Sigmoid colon (tissue), 7 donors: ENCODE data around the gene PUS7. TPM values are rescaled to one million over a fixed set of nuclear protein-coding genes. Genes with fewer than 3 reads are reported as not detected.
A peak's percentile ranks its signal among the peaks of the same experiment; 100 is the strongest.
"Not testable (repeated sequence)": the region's sequence is repeated elsewhere in the genome, so short reads cannot be mapped to it uniquely, and the experiment has no call there.

Experiments used
- DNase-seq: peaks from one replicate; pipeline ENCODE4 v3.0.0-alpha.2; 2019
- H3K27ac ChIP-seq, 4 donors: fragments of 200-600 bp; sonication (generic); one replicate each; pipeline ENCODE4 v1.5.1; 2016 to 2019; ENCODE audit warnings: mild to moderate bottlenecking in 1 of 4
- H3K27me3 ChIP-seq, 3 donors: fragments of 200-600 bp; sonication (generic); one replicate each; pipeline ENCODE4 v1.5.1; 2019; ENCODE audit warnings: mild to moderate bottlenecking in 1 of 3
- H3K36me3 ChIP-seq, 4 donors: fragments of 200-600 bp; sonication (generic); one replicate each; pipeline ENCODE4 v1.5.1; 2016 to 2019
- H3K4me1 ChIP-seq, 4 donors: fragments of 200-600 bp; sonication (generic); one replicate each; pipeline ENCODE4 v1.5.1; 2017 to 2019
- H3K4me3 ChIP-seq, 4 donors: fragments of 200-600 bp; sonication (generic); one replicate each; pipeline ENCODE4 v1.5.1; 2017 to 2019; ENCODE audit warnings: mild to moderate bottlenecking in 2 of 4, moderate library complexity in 1 of 4
- H3K9me3 ChIP-seq, 4 donors: fragments of 200-600 bp in 3 of 4; sonication (generic) in 3 of 4; one replicate each; pipeline versions ENCODE4 v1.5.1 to v1.6.1; 2013 to 2019
- EP300 ChIP-seq, 4 donors: sonication (generic); formaldehyde crosslinking; IDR thresholded peaks; one replicate each; pipeline ENCODE4 v1.6.1; 2017; ENCODE audit warnings: antibody characterized with exemption in 4 of 4
- POLR2A ChIP-seq, 2 donors: fragments of 450-650 bp; IDR thresholded peaks; one replicate each; pipeline ENCODE4 v1.6.1; 2016; ENCODE audit warnings: antibody characterized with exemption in 2 of 2, mild to moderate bottlenecking in 2 of 2, moderate library complexity in 2 of 2
- POLR2AphosphoS5 ChIP-seq, 4 donors: sonication (generic); formaldehyde crosslinking; IDR thresholded peaks; one replicate each; pipeline ENCODE4 v1.6.1; 2017; ENCODE audit warnings: antibody characterized with exemption in 4 of 4
- WGBS, 2 donors: extraction: QIAGEN DNeasy Blood & Tissue Kit; methylation state at CpG; one replicate each; pipeline ENCODE4 v1.1.7; 2013; 5-methylcytosine and 5-hydroxymethylcytosine counted together
- intact Hi-C: fragments of 100-400 bp; cut with DNase I; formaldehyde crosslinking; loops from one replicate; pipeline ENCODE4 v1.15.1; 2023
- polyA plus RNA-seq, 3 donors: library from polyadenylated mRNA; stranded (reverse); fragments of 200-250 nt; gene quantifications; one replicate each; pipeline ENCODE4 v1.2.3, GENCODE V29; 2013
- total RNA-seq, 4 donors: library from RNA; depleted of rRNA; stranded (reverse); fragments of >200 nt; gene quantifications; one replicate each; pipeline ENCODE4 v1.1.0, GENCODE V29; 2016
- TF ChIP-seq, protein P1 (sequence below), 4 experiments: fragments of 450-650 bp in 3 of 4; fragments of 200-600 bp in 1 of 4; IDR thresholded peaks; one replicate each; pipeline ENCODE4 v1.5.1; 2016 to 2019; ENCODE audit warnings: antibody characterized with exemption in 4 of 4, mild to moderate bottlenecking in 3 of 4, moderate library complexity in 2 of 4
- donor health status: healthy with polysubstance abuse.
- donor health status: Bipolar disorder and iron deficiency.
- donor health status: healthy.

PUS7 gene
- total and polyA plus RNA-seq, 7 donors: 1.6 to 9.1 (median 6.1) TPM

DNA sequence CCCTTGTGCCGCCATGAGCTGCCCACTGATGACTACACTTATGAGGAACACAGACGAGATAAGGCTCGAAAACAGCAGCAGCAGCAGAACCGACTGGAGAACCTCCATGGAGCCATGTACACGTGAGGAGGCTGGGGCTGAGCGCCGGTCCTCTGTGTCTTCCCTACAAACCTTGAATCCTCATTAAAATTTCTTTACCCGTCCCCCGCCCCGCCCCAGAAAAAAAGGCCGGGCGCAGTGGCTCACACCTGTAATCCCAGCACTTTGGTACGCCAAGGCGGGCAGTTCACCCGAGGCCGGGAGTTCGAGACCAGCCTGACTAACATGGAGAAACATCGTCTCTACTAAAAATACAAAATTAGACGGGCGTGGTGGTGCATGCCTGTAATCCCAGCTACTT, 8.5 kb upstream of the PUS7 start:
- no peaks in the 10 kb centered on the region for H3K9me3 ChIP-seq
- no peak overlapping the region for H3K27ac ChIP-seq
- intact Hi-C loops: no loop called here
- 97% methylated on average over 20 of the region's 20 CpGs for WGBS, 2 donors
- H3K27me3 ChIP-seq: no peaks in the 10 kb centered on the region
- TF ChIP-seq, protein P1, sequence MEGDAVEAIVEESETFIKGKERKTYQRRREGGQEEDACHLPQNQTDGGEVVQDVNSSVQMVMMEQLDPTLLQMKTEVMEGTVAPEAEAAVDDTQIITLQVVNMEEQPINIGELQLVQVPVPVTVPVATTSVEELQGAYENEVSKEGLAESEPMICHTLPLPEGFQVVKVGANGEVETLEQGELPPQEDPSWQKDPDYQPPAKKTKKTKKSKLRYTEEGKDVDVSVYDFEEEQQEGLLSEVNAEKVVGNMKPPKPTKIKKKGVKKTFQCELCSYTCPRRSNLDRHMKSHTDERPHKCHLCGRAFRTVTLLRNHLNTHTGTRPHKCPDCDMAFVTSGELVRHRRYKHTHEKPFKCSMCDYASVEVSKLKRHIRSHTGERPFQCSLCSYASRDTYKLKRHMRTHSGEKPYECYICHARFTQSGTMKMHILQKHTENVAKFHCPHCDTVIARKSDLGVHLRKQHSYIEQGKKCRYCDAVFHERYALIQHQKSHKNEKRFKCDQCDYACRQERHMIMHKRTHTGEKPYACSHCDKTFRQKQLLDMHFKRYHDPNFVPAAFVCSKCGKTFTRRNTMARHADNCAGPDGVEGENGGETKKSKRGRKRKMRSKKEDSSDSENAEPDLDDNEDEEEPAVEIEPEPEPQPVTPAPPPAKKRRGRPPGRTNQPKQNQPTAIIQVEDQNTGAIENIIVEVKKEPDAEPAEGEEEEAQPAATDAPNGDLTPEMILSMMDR (IDR thresholded peaks at IDR 0.05): no peak
- TF ChIP-seq POLR2A (IDR thresholded peaks at IDR 0.05) (no peak), EP300 (IDR thresholded peaks at IDR 0.05) (no peak), POLR2AphosphoS5 (IDR thresholded peaks at IDR 0.05) (no peak)
- peaks cover 0 to 2% (median 0%) of the 10 kb centered on the region in 4 donors for H3K36me3 ChIP-seq
- peaks cover 0 to 27% (median 19%) of the 10 kb centered on the region in 4 donors for H3K4me1 ChIP-seq
- H3K4me3 ChIP-seq: no peak overlapping the region
- DNase-seq: no peak

DNA sequence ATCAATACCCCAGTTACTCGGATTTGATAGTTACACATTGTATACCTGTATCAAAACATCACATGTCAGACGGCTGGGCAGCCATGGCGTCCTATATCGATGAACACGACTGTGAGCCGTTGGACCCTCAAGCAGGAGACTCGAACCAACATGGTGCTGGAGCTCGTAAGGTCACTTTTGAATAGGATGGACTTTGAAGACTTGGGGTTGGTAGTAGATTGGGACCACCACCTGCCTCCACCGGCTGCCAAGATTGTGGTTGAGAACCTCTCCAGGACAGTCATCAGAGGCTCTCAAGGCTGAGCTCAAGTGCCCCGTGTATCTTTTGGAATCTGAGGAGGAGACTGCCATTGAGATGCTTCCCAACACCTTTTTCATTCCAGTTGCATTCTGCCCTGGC, 8.1 kb upstream of the PUS7 start:
- Histone ChIP-seq H3K9me3 (no peaks in the 10 kb centered on the region), H3K4me1 (peaks cover 0 to 27% (median 19%) of the 10 kb centered on the region in 4 donors), H3K4me3 (no peak overlapping the region), H3K36me3 (no peaks in the 10 kb centered on the region), H3K27me3 (no peaks in the 10 kb centered on the region), H3K27ac (no peak overlapping the region)
- DNase-seq: no peak
- no peak for TF ChIP-seq EP300 (IDR thresholded peaks at IDR 0.05)
- TF ChIP-seq POLR2A (IDR thresholded peaks at IDR 0.05): no peak
- TF ChIP-seq, protein P1 (IDR thresholded peaks at IDR 0.05): no peak
- TF ChIP-seq POLR2AphosphoS5 (IDR thresholded peaks at IDR 0.05): no peak
- WGBS, 2 donors: 95 to 96% methylated on average over 10 of the region's 10 CpGs
- intact Hi-C loops: no loop called here

DNA sequence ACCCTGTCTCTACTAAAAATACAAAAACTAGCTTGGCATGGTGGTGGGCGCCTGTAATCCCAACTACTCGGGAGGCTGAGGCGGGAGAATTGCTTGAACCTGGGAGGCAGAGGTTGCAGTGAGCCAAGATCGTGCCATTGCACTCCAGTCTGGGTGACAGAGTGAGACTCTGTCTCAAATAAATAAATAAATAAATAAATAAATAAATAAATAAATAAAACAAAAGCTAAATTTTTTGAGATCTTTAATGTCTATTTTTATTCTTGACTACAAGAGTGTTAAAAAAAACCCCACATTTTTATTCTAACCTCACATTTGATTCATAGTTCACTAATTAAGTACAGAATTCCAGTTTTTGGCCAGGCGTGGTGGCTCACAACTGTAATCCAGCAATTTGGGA, 5.7 kb upstream of the PUS7 start:
- H3K36me3 ChIP-seq, DNase-seq, H3K4me3 ChIP-seq, H3K27me3 ChIP-seq, intact Hi-C loops, H3K27ac ChIP-seq, H3K9me3 ChIP-seq: not testable (repeated sequence)
- WGBS, 2 donors: 96 to 98% methylated on average over 5 of the region's 5 CpGs
- peaks cover 0 to 11% (median 10%) of the 10 kb centered on the region in 4 donors for H3K4me1 ChIP-seq

DNA sequence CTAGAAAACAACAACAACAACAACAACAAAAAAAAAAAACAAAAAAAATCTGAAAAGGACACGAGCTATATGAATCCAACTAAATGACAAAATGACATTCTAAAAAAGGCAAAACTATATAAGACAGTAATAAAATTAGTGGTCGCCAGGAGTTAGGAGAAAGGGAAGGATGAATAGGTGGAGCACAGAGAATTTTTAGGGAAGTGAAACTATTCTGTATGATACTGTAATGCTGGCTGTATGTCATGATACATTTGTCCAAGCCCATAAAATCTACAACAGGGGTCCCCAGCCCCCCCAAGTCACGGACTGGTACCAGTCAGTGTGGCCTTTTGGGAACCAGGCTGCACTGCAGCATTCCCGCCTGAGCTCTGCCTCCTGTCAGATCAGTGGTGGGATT, 2.8 kb upstream of the PUS7 start:
- TF ChIP-seq, protein P1 (IDR thresholded peaks at IDR 0.05): no peak
- TF ChIP-seq EP300 (IDR thresholded peaks at IDR 0.05) (no peak), POLR2A (IDR thresholded peaks at IDR 0.05) (no peak), POLR2AphosphoS5 (IDR thresholded peaks at IDR 0.05) (no peak)
- H3K4me3 ChIP-seq: no peak overlapping the region
- WGBS, 2 donors: 70 to 85% methylated on average over 4 of the region's 4 CpGs
- intact Hi-C loops: no loop called here
- H3K27ac ChIP-seq: no peak overlapping the region
- H3K4me1 ChIP-seq: peaks cover 0 to 18% (median 15%) of the 10 kb centered on the region in 4 donors
- DNase-seq: no peak
- no peaks in the 10 kb centered on the region for H3K36me3 ChIP-seq
- no peaks in the 10 kb centered on the region for H3K9me3 ChIP-seq
- H3K27me3 ChIP-seq: no peaks in the 10 kb centered on the region

DNA sequence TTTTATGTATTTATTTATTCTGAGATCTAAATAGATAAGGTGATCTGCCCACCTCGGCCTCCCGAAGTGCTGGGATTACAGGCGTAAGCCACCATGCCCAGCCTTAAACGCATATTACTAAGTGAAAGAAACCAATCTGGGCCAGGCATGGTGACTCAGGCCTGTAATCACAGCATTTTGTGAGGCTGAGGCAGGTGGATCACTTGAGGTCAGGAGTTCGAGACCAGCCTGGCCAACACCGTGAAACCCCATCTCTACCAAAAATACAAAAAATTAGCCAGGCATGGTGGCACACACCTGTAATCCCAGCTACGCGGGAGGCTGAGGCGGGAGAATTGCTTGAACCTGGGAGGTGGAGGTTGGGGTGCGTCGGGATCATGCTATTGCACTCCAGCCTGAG, 2.4 kb upstream of the PUS7 start:
- H3K9me3 ChIP-seq, intact Hi-C loops, DNase-seq, H3K4me3 ChIP-seq, H3K36me3 ChIP-seq, H3K27me3 ChIP-seq, H3K27ac ChIP-seq: not testable (repeated sequence)
- 95 to 96% methylated on average over 11 of the region's 11 CpGs for WGBS, 2 donors
- peaks cover 0 to 18% (median 15%) of the 10 kb centered on the region in 4 donors for H3K4me1 ChIP-seq

DNA sequence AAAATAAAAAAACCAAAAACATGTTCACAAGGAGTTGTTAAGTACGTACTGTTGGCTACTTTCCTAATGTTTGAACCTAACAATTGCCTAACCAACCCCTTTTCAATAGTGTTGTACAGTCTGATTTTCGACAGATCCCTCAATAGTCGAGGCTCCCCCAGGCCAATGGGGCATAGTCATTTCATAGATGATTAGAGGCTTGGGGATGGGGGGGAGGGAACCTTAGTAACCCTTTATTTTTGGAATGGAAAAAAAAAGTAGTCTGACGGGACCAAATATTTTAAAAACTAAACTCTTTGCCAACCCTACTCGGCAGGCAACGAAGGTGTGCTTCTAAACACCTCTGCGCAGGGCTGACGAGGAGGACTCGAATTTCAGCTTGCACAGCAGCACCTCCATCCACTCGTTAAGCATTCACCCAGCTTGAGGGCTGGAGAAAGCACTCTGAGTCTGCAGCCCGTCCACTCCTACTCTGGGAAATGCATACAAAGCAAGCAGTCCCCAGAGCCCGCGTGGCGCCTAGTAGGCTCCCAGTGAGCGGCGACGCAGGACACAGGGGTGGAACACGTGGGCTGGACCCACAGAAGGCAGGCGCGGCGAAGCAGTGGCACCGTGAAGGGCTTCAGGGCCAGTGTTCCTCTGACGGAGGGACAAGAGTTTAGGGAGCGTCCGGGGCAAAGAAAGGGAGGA, 899 bp downstream of the PUS7 start:
- Histone ChIP-seq H3K4me3 (peak overlapping the region; percentile 50 to 84 (median 76)), H3K4me1 (peaks cover 0 to 18% (median 15%) of the 10 kb centered on the region in 4 donors), H3K36me3 (no peaks in the 10 kb centered on the region), H3K27me3 (no peaks in the 10 kb centered on the region), H3K9me3 (no peaks in the 10 kb centered on the region), H3K27ac (peak overlapping the region; percentile 86 to 95 (median 91))
- intact Hi-C loops: no loop called here
- peak; percentile 78 for DNase-seq
- TF ChIP-seq, protein P1 (IDR thresholded peaks at IDR 0.05): no peak
- TF ChIP-seq POLR2AphosphoS5 (IDR thresholded peaks at IDR 0.05): peak in 1 of 4 donors; percentile 31
- 7 to 11% methylated on average over 25 of the region's 25 CpGs for WGBS, 2 donors

DNA sequence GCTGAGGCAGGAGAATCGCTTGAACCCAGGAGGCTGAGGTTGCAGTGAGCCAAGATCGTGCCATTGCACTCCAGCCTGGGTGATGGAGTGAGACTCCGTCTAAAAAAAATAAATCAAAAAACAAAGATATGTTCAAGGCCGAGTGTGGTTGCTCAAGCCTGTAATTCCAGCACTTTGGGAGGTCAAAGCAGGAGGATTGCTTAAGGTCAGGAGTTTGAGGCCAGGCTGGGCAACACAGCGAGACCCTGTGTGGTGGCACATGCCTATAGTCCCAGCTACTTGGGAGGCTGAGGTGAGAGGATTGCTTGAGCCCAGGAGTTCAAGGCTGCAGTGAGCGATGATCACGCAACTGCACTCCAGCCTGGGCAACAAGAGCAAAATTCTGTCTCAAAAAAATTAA, 1.5 kb downstream of the PUS7 start:
- Histone ChIP-seq H3K4me3 (peak overlapping the region in 1 of 4 donors; percentile 83), H3K27ac (peak overlapping the region in 1 of 4 donors; percentile 94), H3K4me1 (peaks cover 0 to 18% (median 15%) of the 10 kb centered on the region in 4 donors)
- DNase-seq, H3K27me3 ChIP-seq, H3K36me3 ChIP-seq, H3K9me3 ChIP-seq, intact Hi-C loops: not testable (repeated sequence)
- WGBS, 2 donors: 94 to 97% methylated on average over 7 of the region's 7 CpGs
